OCI-LY3 (cell line): Measurements from ENCODE around the gene PDE7B.

Source experiments
- H2AFZ ChIP-seq: fragments of 200-600, 300-600 bp; shearing (Covaris generic); 2 replicates; pipeline ENCODE4 v1.6.0; 2014; ENCODE audit warnings: antibody characterized with exemption, low read depth, low read length
- H3K27ac ChIP-seq: fragments of 200-600, 300-600 bp; sonication (generic); 2 replicates; pipeline ENCODE4 v1.5.1; 2014; ENCODE audit warnings: mild to moderate bottlenecking, low read length, moderate library complexity, mixed read lengths
- H3K27me3 ChIP-seq: fragments of 200-600, 300-600 bp; sonication (generic); 2 replicates; pipeline ENCODE4 v1.6.1; 2014; ENCODE audit warnings: low read depth, low read length, mixed read lengths
- H3K36me3 ChIP-seq: fragments of 200-600, 300-600 bp; sonication (generic); replicated peaks from 2 replicates; pipeline ENCODE3; 2014; ENCODE audit warnings: low read depth, low read length, mixed read lengths
- H3K4me1 ChIP-seq: fragments of 300-600, 200-600 bp; sonication (generic); 2 replicates; pipeline ENCODE4 v1.6.1; 2014; ENCODE audit warnings: low read length, mixed read lengths
- H3K4me2 ChIP-seq: fragments of 200-600, 300-600 bp; sonication (generic); 2 replicates; pipeline ENCODE4 v1.6.1; 2014; ENCODE audit warnings: low read length, mixed read lengths
- H3K4me3 ChIP-seq: fragments of 300-600, 200-600 bp; sonication (generic); 2 replicates; pipeline ENCODE4 v1.5.1; 2014; ENCODE audit warnings: antibody characterized with exemption, mild to moderate bottlenecking, low read length, moderate library complexity
- H3K79me2 ChIP-seq: fragments of 300-600, 200-600 bp; shearing (Covaris generic); 2 replicates; pipeline ENCODE4 v1.6.1; 2014; ENCODE audit warnings: mild to moderate bottlenecking, low read length, mixed read lengths
- H3K9ac ChIP-seq: fragments of 300-600, 200-600 bp; shearing (Covaris generic); 2 replicates; pipeline ENCODE4 v1.6.0; 2014; ENCODE audit warnings: mild to moderate bottlenecking, low read length, moderate library complexity
- H3K9me3 ChIP-seq: fragments of 200-600, 300-600 bp; shearing (Covaris generic); 2 replicates; pipeline ENCODE4 v1.6.1; 2014; ENCODE audit warnings: low read length, mixed read lengths; ENCODE audit not compliant: insufficient read depth
- H4K20me1 ChIP-seq: fragments of 200-600, 300-600 bp; sonication (generic); 2 replicates; pipeline ENCODE4 v1.6.1; 2016; ENCODE audit warnings: low read length, mixed read lengths; ENCODE audit not compliant: insufficient read depth
- EZH2phosphoT487 ChIP-seq: fragments of 200-600 bp; shearing (Covaris generic); IDR thresholded peaks from 2 replicates; pipeline ENCODE4 v1.6.1; 2018; ENCODE audit warnings: antibody characterized with exemption, mixed run types, low read depth
- TF ChIP-seq, protein P1 (sequence below): fragments of 200-600, 300-600 bp; sonication (generic); IDR thresholded peaks from 2 replicates; pipeline ENCODE4 v1.5.1; 2014; ENCODE audit warnings: antibody characterized with exemption, low read length, low read depth

PDE7B gene

DNA sequence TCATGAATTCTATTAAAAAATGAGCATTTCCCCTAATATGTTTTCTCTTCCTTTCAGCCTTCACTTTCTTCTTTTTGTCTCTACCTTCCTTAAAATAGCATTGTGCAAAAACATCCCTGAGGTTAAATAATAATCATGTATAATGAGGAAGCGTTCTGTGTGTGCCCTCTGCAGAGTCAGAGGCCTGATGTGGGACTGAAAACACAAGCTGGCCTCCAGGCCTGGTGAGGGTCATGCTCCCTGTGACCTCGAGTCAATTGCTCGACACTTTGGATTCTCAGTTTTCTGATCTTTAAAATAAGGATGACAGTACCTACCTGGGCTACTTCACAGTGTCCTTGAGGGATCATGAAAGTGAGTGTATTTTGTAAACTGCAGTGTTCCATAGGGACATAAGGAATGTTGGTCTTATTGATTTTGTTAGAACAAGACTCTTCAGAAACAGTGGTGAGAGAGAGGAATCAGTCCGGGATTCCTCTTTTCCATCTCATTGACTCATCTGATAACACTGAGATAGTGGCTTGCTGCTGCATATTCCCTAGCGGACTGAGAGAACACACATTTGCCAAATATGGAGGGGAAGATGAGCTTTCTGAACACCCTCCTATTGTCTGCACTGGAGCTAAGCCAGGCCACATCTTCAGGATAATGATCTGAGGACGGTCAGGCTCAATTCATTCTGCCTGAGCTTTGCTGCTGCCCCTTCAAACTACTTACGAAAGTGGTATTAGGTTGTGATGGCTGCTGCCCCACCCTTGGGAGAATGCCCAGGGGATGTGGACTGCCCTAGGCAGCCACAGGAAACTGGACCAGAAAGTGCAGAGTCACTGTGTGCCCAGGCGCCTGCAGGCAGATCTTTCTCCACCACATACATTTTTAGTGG, 39.6 kb upstream of the PDE7B start:
- H3K9ac ChIP-seq: no peak overlapping the region

DNA sequence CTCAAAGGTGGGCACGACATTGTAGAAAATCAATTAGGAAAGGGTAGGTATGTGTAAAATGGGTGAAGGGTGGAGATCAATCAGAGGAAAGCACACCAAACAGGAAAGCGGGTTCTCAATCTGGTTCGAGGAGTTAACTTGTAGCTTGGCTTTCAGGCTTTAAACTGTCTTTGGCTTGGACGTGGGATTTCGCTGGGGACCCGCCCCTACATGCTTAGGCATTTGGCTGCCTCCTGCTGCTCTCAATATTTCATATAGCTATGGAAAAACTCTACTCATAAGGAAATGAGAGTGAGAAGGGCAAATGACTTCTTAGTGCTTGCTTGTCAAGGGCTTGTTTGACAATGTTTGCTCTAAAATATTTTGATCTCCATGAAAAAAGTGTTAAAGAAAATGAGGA, 38.1 kb upstream of the PDE7B start:
- H3K4me1 ChIP-seq: no peaks in the 10 kb centered on the region
- H2AFZ ChIP-seq: no peak overlapping the region
- H3K9me3 ChIP-seq: no peaks in the 10 kb centered on the region
- H3K9ac ChIP-seq: no peak overlapping the region
- TF ChIP-seq EZH2phosphoT487: no peak
- TF ChIP-seq, protein P1, sequence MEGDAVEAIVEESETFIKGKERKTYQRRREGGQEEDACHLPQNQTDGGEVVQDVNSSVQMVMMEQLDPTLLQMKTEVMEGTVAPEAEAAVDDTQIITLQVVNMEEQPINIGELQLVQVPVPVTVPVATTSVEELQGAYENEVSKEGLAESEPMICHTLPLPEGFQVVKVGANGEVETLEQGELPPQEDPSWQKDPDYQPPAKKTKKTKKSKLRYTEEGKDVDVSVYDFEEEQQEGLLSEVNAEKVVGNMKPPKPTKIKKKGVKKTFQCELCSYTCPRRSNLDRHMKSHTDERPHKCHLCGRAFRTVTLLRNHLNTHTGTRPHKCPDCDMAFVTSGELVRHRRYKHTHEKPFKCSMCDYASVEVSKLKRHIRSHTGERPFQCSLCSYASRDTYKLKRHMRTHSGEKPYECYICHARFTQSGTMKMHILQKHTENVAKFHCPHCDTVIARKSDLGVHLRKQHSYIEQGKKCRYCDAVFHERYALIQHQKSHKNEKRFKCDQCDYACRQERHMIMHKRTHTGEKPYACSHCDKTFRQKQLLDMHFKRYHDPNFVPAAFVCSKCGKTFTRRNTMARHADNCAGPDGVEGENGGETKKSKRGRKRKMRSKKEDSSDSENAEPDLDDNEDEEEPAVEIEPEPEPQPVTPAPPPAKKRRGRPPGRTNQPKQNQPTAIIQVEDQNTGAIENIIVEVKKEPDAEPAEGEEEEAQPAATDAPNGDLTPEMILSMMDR: no peak
- H3K27ac ChIP-seq: no peak overlapping the region
- no peaks in the 10 kb centered on the region for H3K27me3 ChIP-seq
- H3K79me2 ChIP-seq: no peaks in the 10 kb centered on the region
- H3K4me2 ChIP-seq: no peak overlapping the region
- H3K36me3 ChIP-seq: no peaks in the 10 kb centered on the region
- H3K4me3 ChIP-seq: no peak overlapping the region
- H4K20me1 ChIP-seq: no peaks in the 10 kb centered on the region

More for the DNA sequence above, 39.6 kb upstream of the PDE7B start:
- Histone ChIP-seq H3K4me2 (no peak overlapping the region), H3K4me1 (no peaks in the 10 kb centered on the region), H3K36me3 (no peaks in the 10 kb centered on the region), H3K79me2 (no peaks in the 10 kb centered on the region), H3K4me3 (no peak overlapping the region), H3K27me3 (no peaks in the 10 kb centered on the region), H3K9me3 (no peaks in the 10 kb centered on the region), H2AFZ (no peak overlapping the region), H3K27ac (no peak overlapping the region), H4K20me1 (no peaks in the 10 kb centered on the region)
- TF ChIP-seq, protein P1: no peak
- no peak for TF ChIP-seq EZH2phosphoT487

DNA sequence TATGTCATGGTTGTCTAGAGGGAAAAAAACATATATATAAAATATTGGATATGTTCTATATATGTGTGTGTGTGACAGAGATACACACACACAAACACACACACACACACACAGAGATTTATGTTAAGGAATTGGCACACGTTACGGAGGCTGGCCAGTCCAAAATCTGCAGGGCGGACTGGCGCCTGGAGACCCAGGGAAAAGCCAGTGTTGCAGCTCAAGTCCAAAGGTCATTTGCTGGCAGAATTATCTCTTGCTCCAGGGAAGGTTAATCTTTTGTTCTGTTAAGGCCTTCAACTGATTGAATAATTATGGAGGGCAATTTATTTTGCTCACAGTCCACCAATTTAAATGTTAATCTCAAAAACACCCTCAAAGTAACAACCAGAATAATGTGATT, 37.5 kb upstream of the PDE7B start:
- H3K27ac ChIP-seq: no peak overlapping the region
- no peak overlapping the region for H2AFZ ChIP-seq
- no peaks in the 10 kb centered on the region for H3K9me3 ChIP-seq
- no peaks in the 10 kb centered on the region for H3K36me3 ChIP-seq
- no peaks in the 10 kb centered on the region for H4K20me1 ChIP-seq
- no peak overlapping the region for H3K9ac ChIP-seq
- no peak overlapping the region for H3K4me2 ChIP-seq
- TF ChIP-seq EZH2phosphoT487: no peak
- TF ChIP-seq, protein P1: no peak
- no peak overlapping the region for H3K4me3 ChIP-seq
- H3K79me2 ChIP-seq: no peaks in the 10 kb centered on the region
- H3K27me3 ChIP-seq: no peaks in the 10 kb centered on the region
- peaks cover 3% of the 10 kb centered on the region; the same call in 1 of the 2 replicates for H3K4me1 ChIP-seq

DNA sequence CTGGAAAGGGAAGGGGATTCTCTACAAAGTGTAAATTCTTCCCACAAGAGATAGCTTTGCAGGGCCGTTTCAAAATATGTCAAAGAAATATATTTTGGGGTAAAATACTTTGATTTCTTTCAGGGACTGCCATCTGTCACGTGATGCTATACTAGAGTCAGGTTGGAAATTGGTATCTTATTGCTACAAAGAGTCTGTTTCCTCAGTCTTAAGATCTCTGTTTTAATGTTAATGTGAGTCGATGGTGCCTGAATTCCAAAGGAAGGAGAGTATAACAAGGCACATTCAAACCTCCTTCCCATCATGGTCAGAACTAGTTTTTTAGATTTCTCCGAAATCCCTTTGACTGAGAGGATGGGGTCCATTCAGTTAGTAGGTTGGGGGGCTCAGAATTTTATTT, 36.3 kb upstream of the PDE7B start:
- no peaks in the 10 kb centered on the region for H3K36me3 ChIP-seq
- no peaks in the 10 kb centered on the region for H3K27me3 ChIP-seq
- no peaks in the 10 kb centered on the region for H3K9me3 ChIP-seq
- H4K20me1 ChIP-seq: no peaks in the 10 kb centered on the region
- peaks cover 6% of the 10 kb centered on the region; the same call in 1 of the 2 replicates for H3K4me1 ChIP-seq
- H3K79me2 ChIP-seq: no peaks in the 10 kb centered on the region
- H3K4me3 ChIP-seq: no peak overlapping the region
- TF ChIP-seq EZH2phosphoT487: no peak
- TF ChIP-seq, protein P1: no peak
- H3K4me2 ChIP-seq: no peak overlapping the region
- no peak overlapping the region for H3K9ac ChIP-seq
- no peak overlapping the region for H3K27ac ChIP-seq
- no peak overlapping the region for H2AFZ ChIP-seq
